GM23248 (cell line): ENCODE measurements around the gene MKLN1. TPM values are rescaled to one million over a fixed set of nuclear protein-coding genes. Genes with fewer than 3 reads are reported as not detected.

Experiments
- DNase-seq: peaks from one replicate; pipeline ENCODE4 v3.0.0-alpha.2; 2015
- H2AFZ ChIP-seq: fragments of 200-600 bp; sonication (generic); 2 replicates; pipeline ENCODE4 v1.6.1; 2016; ENCODE audit warnings: antibody characterized with exemption
- H3F3A ChIP-seq: fragments of 200-600 bp; sonication (generic); 2 replicates; pipeline ENCODE4 v1.6.1; 2016; ENCODE audit warnings: mild to moderate bottlenecking, antibody characterized with exemption, mixed run types; ENCODE audit not compliant: insufficient read depth
- H3K27ac ChIP-seq: fragments of 200-600 bp; sonication (generic); 2 replicates; pipeline ENCODE4 v1.5.1; 2016; ENCODE audit warnings: mild to moderate bottlenecking
- H3K27me3 ChIP-seq: fragments of 200-600 bp; sonication (generic); replicated peaks from 2 replicates; pipeline ENCODE4 v1.6.1; 2016; ENCODE audit warnings: mild to moderate bottlenecking; ENCODE audit not compliant: insufficient read depth
- H3K36me3 ChIP-seq: fragments of 200-600 bp; sonication (generic); 2 replicates; pipeline ENCODE4 v1.6.1; 2016; ENCODE audit warnings: low read depth, mild to moderate bottlenecking
- H3K4me1 ChIP-seq: fragments of 200-600 bp; sonication (generic); 2 replicates; pipeline ENCODE4 v1.6.1; 2016; ENCODE audit warnings: mild to moderate bottlenecking; ENCODE audit not compliant: insufficient read depth
- H3K4me2 ChIP-seq: fragments of 200-600 bp; sonication (generic); one replicate; pipeline ENCODE4 v1.6.1; 2016; ENCODE audit warnings: mild to moderate bottlenecking; ENCODE audit not compliant: unreplicated experiment
- H3K4me3 ChIP-seq: fragments of 200-600 bp; sonication (generic); 2 replicates; pipeline ENCODE4 v1.5.1; 2016; ENCODE audit warnings: mild to moderate bottlenecking
- H3K79me2 ChIP-seq: fragments of 200-600 bp; sonication (generic); 2 replicates; pipeline ENCODE4 v1.6.1; 2016; ENCODE audit warnings: mild to moderate bottlenecking; ENCODE audit not compliant: insufficient read depth
- H3K9ac ChIP-seq: fragments of 200-600 bp; sonication (generic); 2 replicates; pipeline ENCODE4 v1.6.1; 2016; ENCODE audit warnings: mild to moderate bottlenecking
- H3K9me2 ChIP-seq: fragments of 200-600 bp; sonication (generic); 2 replicates; pipeline ENCODE4 v1.6.1; 2016; ENCODE audit warnings: mixed run types, mild to moderate bottlenecking, moderate library complexity; ENCODE audit not compliant: insufficient read depth
- H3K9me3 ChIP-seq: fragments of 200-600 bp; sonication (generic); one replicate; pipeline ENCODE4 v1.6.1; 2017; ENCODE audit warnings: low read depth
- H4K20me1 ChIP-seq: fragments of 200-600 bp; sonication (generic); 2 replicates; pipeline ENCODE4 v1.6.0; 2016; ENCODE audit not compliant: insufficient read depth
- EZH2 ChIP-seq: fragments of 200-600 bp; sonication (generic); IDR thresholded peaks from 2 replicates; pipeline ENCODE4 v1.6.1; 2018; ENCODE audit warnings: antibody characterized with exemption, mild to moderate bottlenecking; ENCODE audit not compliant: insufficient read depth, poor library complexity, severe bottlenecking
- EZH2phosphoT487 ChIP-seq: fragments of 200-600 bp; sonication (generic); IDR thresholded peaks from 2 replicates; pipeline ENCODE4 v1.6.1; 2018; ENCODE audit warnings: antibody characterized with exemption, moderate library complexity, mild to moderate bottlenecking, low read depth; ENCODE audit not compliant: insufficient read depth
- WGBS, 2 experiments: methylation state at CpG; one replicate each; pipeline ENCODE4 v1.1.6; 2015 to 2017; ENCODE audit warnings: low lambda C conversion rate in 2 of 2, low coverage in 1 of 2; ENCODE audit errors: missing lambda C conversion rate in 2 of 2; 5-methylcytosine and 5-hydroxymethylcytosine counted together
- in situ Hi-C: fragments of 300-500 bp; cut with MboI; formaldehyde crosslinking; loops from 2 replicates; pipeline ENCODE4 v1.15.0; 2020
- polyA plus RNA-seq: library from polyadenylated mRNA; unstranded; fragments of >200 nt; fragmentation: Nextera tagmentation; extraction: Ambion mirVana; gene quantifications from 2 replicates; pipeline ENCODE4 v1.2.1, GENCODE V29; 2016
- total RNA-seq: library from RNA; depleted of rRNA; stranded (reverse); fragments of >200 nt; shearing (Covaris generic); gene quantifications from 2 replicates; pipeline ENCODE4 v1.2.3, GENCODE V29; 2014

MKLN1 gene
- total and polyA plus RNA-seq, 2 experiments from 2014 or later = 32.1 to 35.7 TPM

GRCh38 chr7:131338173-131338572 is 10.5 kb downstream of the MKLN1 start:
- Histone ChIP-seq H3K4me1 (no peaks in the 10 kb centered on the region), H3K4me3 (no peak overlapping the region), H3K4me2 (no peak overlapping the region), H2AFZ (no peak overlapping the region), H3K27ac (no peak overlapping the region), H3K9me3 (no peaks in the 10 kb centered on the region), H3K27me3 (no peaks in the 10 kb centered on the region), H3K9ac (no peak overlapping the region), H3K79me2 (peaks cover 100% of the 10 kb centered on the region), H3K9me2 (no peaks in the 10 kb centered on the region; the same call in 1 of the 2 replicates), H3F3A (0 out of 2 replicates have a peak, but pooled peaks cover 8% of the 10 kb centered on the region), H3K36me3 (peaks cover 9% of the 10 kb centered on the region), H4K20me1 (peaks cover 24% of the 10 kb centered on the region; the same call in 1 of the 2 replicates)
- in situ Hi-C loops = no loop called here
- no peak for DNase-seq
- TF ChIP-seq EZH2phosphoT487 = no peak
- no peak for TF ChIP-seq EZH2

- H3K4me3 ChIP-seq = no peak overlapping the region
- no peaks in the 10 kb centered on the region; the same call in 1 of the 2 replicates for H3K9me2 ChIP-seq
- H3K36me3 ChIP-seq = peaks cover 9% of the 10 kb centered on the region
- no peak for TF ChIP-seq EZH2
- TF ChIP-seq EZH2phosphoT487 = no peak
- no peaks in the 10 kb centered on the region for H3K27me3 ChIP-seq
- H3K27ac ChIP-seq = no peak overlapping the region
- no peak overlapping the region for H2AFZ ChIP-seq
- in situ Hi-C loops = no loop called here
- no peaks in the 10 kb centered on the region for H3K4me1 ChIP-seq
- peaks cover 100% of the 10 kb centered on the region for H3K79me2 ChIP-seq
- 0 out of 2 replicates have a peak, but pooled peaks cover 8% of the 10 kb centered on the region for H3F3A ChIP-seq
- DNase-seq = no peak
- peaks cover 29% of the 10 kb centered on the region; the same call in 1 of the 2 replicates for H4K20me1 ChIP-seq
- 76 to 91% methylated on average over 6 to 7 of the region's 7 CpGs for WGBS, 2 experiments
- H3K9ac ChIP-seq = no peak overlapping the region
- no peak overlapping the region for H3K4me2 ChIP-seq
- no peaks in the 10 kb centered on the region for H3K9me3 ChIP-seq
Measured at GRCh38 chr7:131338691-131339390, 11.2 kb downstream of the MKLN1 start.

DNA sequence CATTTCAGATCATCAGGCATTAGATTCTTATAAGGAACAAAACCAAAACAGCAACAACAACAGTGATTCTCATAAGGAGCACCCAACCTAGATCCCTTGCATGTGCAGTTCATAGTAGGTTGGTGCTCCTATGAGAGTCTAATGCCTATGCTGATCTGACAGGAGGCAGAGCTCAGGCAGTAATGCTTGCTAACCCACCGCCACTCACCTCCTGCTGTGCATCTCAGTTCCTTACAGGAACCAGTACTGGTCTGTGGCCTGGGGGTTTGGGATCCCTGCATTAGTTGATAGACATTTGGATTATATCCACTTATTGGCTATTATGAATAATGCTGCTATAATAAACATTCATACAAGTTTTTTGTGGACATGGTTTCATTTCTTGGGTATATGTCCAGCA is 14.0 kb downstream of the MKLN1 start:
- Histone ChIP-seq H3K36me3 (peaks cover 3% of the 10 kb centered on the region), H3K4me3 (no peak overlapping the region), H2AFZ (no peak overlapping the region), H3F3A (0 out of 2 replicates have a peak, but pooled peaks cover 5% of the 10 kb centered on the region), H3K27me3 (no peaks in the 10 kb centered on the region), H3K9ac (no peak overlapping the region), H3K4me1 (no peaks in the 10 kb centered on the region), H3K79me2 (peaks cover 100% of the 10 kb centered on the region), H3K9me2 (no peaks in the 10 kb centered on the region; the same call in 1 of the 2 replicates), H3K27ac (no peak overlapping the region), H3K9me3 (no peaks in the 10 kb centered on the region), H4K20me1 (peaks cover 20% of the 10 kb centered on the region; the same call in 1 of the 2 replicates), H3K4me2 (no peak overlapping the region)
- no peak for DNase-seq
- TF ChIP-seq EZH2phosphoT487 (no peak), EZH2 (no peak)
- 94 to 100% methylated on average over 1 of the region's 1 CpG for WGBS, 2 experiments
- in situ Hi-C loops = no loop called here

GRCh38 chr7:131342864-131343442 is 15.3 kb downstream of the MKLN1 start:
- TF ChIP-seq EZH2phosphoT487 (no peak), EZH2 (no peak)
- Histone ChIP-seq H4K20me1 (peaks cover 28% of the 10 kb centered on the region), H3K27me3 (no peaks in the 10 kb centered on the region), H3K4me1 (peaks cover 8% of the 10 kb centered on the region; the same call in 1 of the 2 replicates), H3K9me2 (no peaks in the 10 kb centered on the region; the same call in 1 of the 2 replicates), H3K9ac (no peak overlapping the region), H3K79me2 (peaks cover 100% of the 10 kb centered on the region), H3K27ac (no peak overlapping the region), H3F3A (no peaks in the 10 kb centered on the region), H2AFZ (no peak overlapping the region), H3K9me3 (no peaks in the 10 kb centered on the region), H3K4me3 (no peak overlapping the region), H3K36me3 (no peaks in the 10 kb centered on the region), H3K4me2 (no peak overlapping the region)
- in situ Hi-C loops = no loop called here
- DNase-seq = no peak
- 97 to 100% methylated on average over 2 of the region's 2 CpGs for WGBS, 2 experiments
